ENCODE results near the gene TMEM39A.

- TF ChIP-seq CTCF (conservative IDR thresholded peaks at IDR 0.05 in 1 of 2, IDR thresholded peaks at IDR 0.05 in 1 of 2; ENCODE audit: low read depth in 1 of 2, low read length in 2 of 2) = no peak
- TF ChIP-seq EZH2 (IDR thresholded peaks at IDR 0.05; ENCODE audit: low read length, missing control alignments) = no peak
Observed at GRCh38 chr3:119416873-119417272, 46.5 kb downstream of the TMEM39A start.
